HCT116 (cell line): ENCODE measurements around the gene HDAC5. TPM values are rescaled to one million over a fixed set of nuclear protein-coding genes. Genes with fewer than 3 reads are reported as not detected.
A peak's percentile ranks its signal among the peaks of the same experiment; 100 is the strongest.

ENCODE experiments used
- ATAC-seq: fragments of 200-7000 bp; cut with Tn5 transposase; 2 replicates; pipeline ENCODE4 v1.9.1; 2020; ENCODE audit warnings: mild to moderate bottlenecking, moderate library complexity
- BruUV-seq: library from RNA; stranded (reverse); fragments of 400-500 nt; replicated peaks from 2 replicates; lab custom pipeline; 2021; lab: Mats Ljungman, UMichigan
- CTCF ChIA-PET: fragments of 300-600 bp; sonication (Branson Sonifier 250); formaldehyde crosslinking; loops from one replicate; lab custom pipeline; 2021; ENCODE audit warnings: antibody characterized with exemption; lab: Charles Lee
- POLR2A ChIA-PET: fragments of 300-600, 350-600 bp; sonication (Branson Sonifier 250); formaldehyde crosslinking; loops from one replicate; lab custom pipeline; 2021; ENCODE audit warnings: antibody characterized with exemption; lab: Charles Lee
- RAD21 ChIA-PET, 2 experiments: fragments of 300-600 bp; sonication (Branson Sonifier 250); formaldehyde crosslinking; loops; one replicate each; lab custom pipeline; 2023; ENCODE audit warnings: low total read pairs in 2 of 2; ENCODE audit not compliant: uncharacterized antibody in 2 of 2, unreplicated experiment in 2 of 2, low non-redundant PET in 1 of 2; lab: Charles Lee
- DNase-seq: peaks from one replicate; pipeline ENCODE4 v3.0.0-alpha.2; 2010; ENCODE audit warnings: low read depth, low spot score
- H2AFZ ChIP-seq: fragments of 200-600 bp; shearing (Covaris generic), sonication (generic); 2 replicates; pipeline ENCODE4 v1.6.1; 2017; ENCODE audit warnings: low read depth, mixed run types, mixed read lengths, antibody characterized with exemption, low read length; ENCODE audit not compliant: poor library complexity, severe bottlenecking
- H3K27ac ChIP-seq: 2 replicates; pipeline ENCODE4 v1.5.1; 2012; ENCODE audit warnings: low read depth, low read length
- H3K27me3 ChIP-seq: fragments of 200-600 bp; sonication (generic); 2 replicates; pipeline ENCODE4 v1.6.1; 2016; ENCODE audit warnings: mixed run types, low read length, mixed read lengths; ENCODE audit not compliant: insufficient read depth
- H3K36me3 ChIP-seq, 2 experiments: fragments of 200-500 bp in 1 of 2; fragments of 200-600 bp in 1 of 2; sonication (Bioruptor generic) in 1 of 2; sonication (generic) in 1 of 2; 2 replicates each; pipeline versions ENCODE4 v1.5.1 to v1.6.1; 2014 to 2016; ENCODE audit warnings: low read length in 2 of 2, inconsistent platforms in 1 of 2, mixed read lengths in 1 of 2, mixed run types in 1 of 2; ENCODE audit not compliant: insufficient read depth in 2 of 2, control insufficient read depth in 1 of 2
- H3K4me1 ChIP-seq, 2 experiments: fragments of 200-600 bp in 1 of 2; sonication (generic) in 1 of 2; 2 replicates each; pipeline versions ENCODE4 v1.5.1 to v1.6.1; 2012 to 2017; ENCODE audit warnings: low read length in 2 of 2, inconsistent platforms in 1 of 2, mild to moderate bottlenecking in 1 of 2, mixed read lengths in 1 of 2, mixed run types in 1 of 2, moderate library complexity in 1 of 2; ENCODE audit not compliant: insufficient read depth in 2 of 2, control insufficient read depth in 1 of 2
- H3K4me2 ChIP-seq: fragments of 200-600 bp; sonication (generic); 2 replicates; pipeline ENCODE4 v1.6.1; 2017; ENCODE audit warnings: mixed run types, low read length, mixed read lengths
- H3K4me3 ChIP-seq, 2 experiments: fragments of 200-600 bp in 1 of 2; sonication (generic) in 1 of 2; replicated peaks in 1 of 2; 2 replicates each; pipeline ENCODE4 v1.5.1; 2011 to 2016; ENCODE audit warnings: low read length in 2 of 2, control low read depth in 1 of 2, low read depth in 1 of 2, mild to moderate bottlenecking in 1 of 2, mixed read lengths in 1 of 2, mixed run types in 1 of 2
- H3K79me2 ChIP-seq: fragments of 200-600 bp; sonication (generic); 2 replicates; pipeline ENCODE4 v1.6.1; 2017; ENCODE audit warnings: mild to moderate bottlenecking, mixed run types, low read length, moderate library complexity, mixed read lengths; ENCODE audit not compliant: insufficient read depth
- H3K9ac ChIP-seq: fragments of 200-600 bp; sonication (generic); 2 replicates; pipeline ENCODE4 v1.6.1; 2016; ENCODE audit warnings: low read length, mixed read lengths
- H3K9me2 ChIP-seq: fragments of 200-600 bp; sonication (generic), shearing (Covaris generic); 2 replicates; pipeline ENCODE4 v1.6.1; 2017; ENCODE audit warnings: mixed run types, mild to moderate bottlenecking, moderate library complexity; ENCODE audit not compliant: insufficient read depth
- H3K9me3 ChIP-seq, 2 experiments: fragments of 200-500 bp in 1 of 2; fragments of 200-600 bp in 1 of 2; sonication (Bioruptor generic) in 1 of 2; sonication (generic) in 1 of 2; 2 replicates each; pipeline ENCODE4 v1.6.1; 2014 to 2017; ENCODE audit warnings: low read length in 2 of 2, mixed read lengths in 2 of 2, inconsistent platforms in 1 of 2, low read depth in 1 of 2, mild to moderate bottlenecking in 1 of 2, mixed run types in 1 of 2, moderate library complexity in 1 of 2; ENCODE audit not compliant: control insufficient read depth in 1 of 2, insufficient read depth in 1 of 2
- H4K20me1 ChIP-seq: fragments of 200-600 bp; sonication (generic), shearing (Covaris generic); 2 replicates; pipeline ENCODE4 v1.6.1; 2017; ENCODE audit warnings: mixed run types, mild to moderate bottlenecking, moderate library complexity; ENCODE audit not compliant: insufficient read depth
- CTCF ChIP-seq, 3 experiments: fragments of 200-600 bp in 1 of 3; sonication (generic) in 1 of 3; IDR thresholded peaks in 2 of 3; conservative IDR thresholded peaks in 1 of 3; 2 replicates each; pipeline ENCODE4 v1.5.1; 2012 to 2017; ENCODE audit warnings: low read depth in 2 of 3, low read length in 2 of 3, antibody characterized with exemption in 1 of 3, borderline replicate concordance in 1 of 3, control low read depth in 1 of 3, mild to moderate bottlenecking in 1 of 3, mixed read lengths in 1 of 3, mixed run types in 1 of 3, moderate library complexity in 1 of 3; ENCODE audit not compliant: insufficient read depth in 1 of 3
- EZH2 ChIP-seq: fragments of 200-600 bp; sonication (generic); IDR thresholded peaks from 2 replicates; pipeline ENCODE4 v1.6.1; 2017; ENCODE audit warnings: antibody characterized with exemption, mixed run types
- FOSL1 ChIP-seq: IDR thresholded peaks from 2 replicates; pipeline ENCODE4 v1.6.1; 2012; ENCODE audit warnings: low read depth
- POLR2AphosphoS5 ChIP-seq: IDR thresholded peaks from 2 replicates; pipeline ENCODE4 v1.6.1; 2011; ENCODE audit warnings: mild to moderate bottlenecking, low read depth, low read length, moderate library complexity
- SIN3A ChIP-seq: IDR thresholded peaks from 2 replicates; pipeline ENCODE4 v1.6.1; 2012; ENCODE audit warnings: low read depth
- SP1 ChIP-seq: IDR thresholded peaks from 2 replicates; pipeline ENCODE4 v1.6.1; 2012; ENCODE audit warnings: low read depth
- SRF ChIP-seq: IDR thresholded peaks from 2 replicates; pipeline ENCODE4 v1.6.1; 2012; ENCODE audit warnings: low read depth
- ZBTB33 ChIP-seq: IDR thresholded peaks from 2 replicates; pipeline ENCODE4 v1.6.1; 2011; ENCODE audit warnings: mild to moderate bottlenecking, low read length, moderate library complexity; ENCODE audit not compliant: insufficient replicate concordance; ENCODE audit errors: extremely low read depth
- ZNF274 ChIP-seq: fragments of 200-500 bp; sonication (Bioruptor generic); IDR thresholded peaks from 2 replicates; pipeline ENCODE4 v1.6.1; 2014; ENCODE audit warnings: mild to moderate bottlenecking, low read depth, low read length, inconsistent platforms
- intact Hi-C: fragments of 100-400 bp; cut with micrococcal nuclease; formaldehyde crosslinking; loops from 2 replicates; pipeline ENCODE4 v1.10.0; 2022
- total RNA-seq: library from RNA; stranded (reverse); gene quantifications from one replicate; pipeline ENCODE4 v1.2.1, GENCODE V29; 2021; ENCODE audit not compliant: unreplicated experiment

The HDAC5 gene
- total RNA-seq, 1 experiment from 2014 or later, result 32.9 TPM

GRCh38 chr17:44122816-44123355, 555 bp downstream of the HDAC5 start:
- POLR2A ChIA-PET, result interaction anchor here (0.9 to 1.2 kb wide), 5 partner anchors 7 to 57 kb away, joined by 3 to 14 read pairs (median 4); partner anchors contain the start of gene LSM12
- no peak for TF ChIP-seq SRF
- TF ChIP-seq FOSL1, result no peak
- no peak for TF ChIP-seq POLR2AphosphoS5
- TF ChIP-seq SIN3A, result no peak
- no peak for TF ChIP-seq EZH2
- TF ChIP-seq CTCF (IDR thresholded peaks at IDR 0.05 in 2 of 3, conservative IDR thresholded peaks at IDR 0.05 in 1 of 3; ENCODE audit: borderline replicate concordance in 1 of 3, insufficient read depth in 1 of 3, low read depth in 2 of 3, low read length in 2 of 3), result no peak
- no peak for TF ChIP-seq ZNF274
- TF ChIP-seq ZBTB33, result no peak
- no peak for TF ChIP-seq SP1
- ATAC-seq, result no peak
- H3K36me3 ChIP-seq, result no peaks in the 10 kb centered on the region
- H3K27ac ChIP-seq, result peak overlapping the region; percentile 77; the same call in 1 of the 2 replicates
- H3K4me3 ChIP-seq, result peak overlapping the region; percentile 65 to 85
- H3K9me2 ChIP-seq, result no peaks in the 10 kb centered on the region
- CTCF ChIA-PET, result interaction anchor here (0.6 to 2.4 kb wide), 11 partner anchors 7 to 214 kb away, joined by 3 to 13 read pairs (median 4); no protein-coding TSS in a partner anchor
- no peak overlapping the region for H2AFZ ChIP-seq
- no peaks in the 10 kb centered on the region for H3K9me3 ChIP-seq
- no TSS peak for BruUV-seq
- no peaks in the 10 kb centered on the region for H4K20me1 ChIP-seq
- peak overlapping the region; percentile 74 for H3K9ac ChIP-seq
- peaks cover 14 to 36% of the 10 kb centered on the region in 2 experiments for H3K4me1 ChIP-seq
- no peaks in the 10 kb centered on the region for H3K27me3 ChIP-seq
- H3K4me2 ChIP-seq, result peak overlapping the region; percentile 82
- RAD21 ChIA-PET, result interaction anchor here (0.5 to 1.3 kb wide), 6 partner anchors 7 to 78 kb away, joined by 3 to 4 read pairs (median 4); no protein-coding TSS in a partner anchor
- no peak for DNase-seq
- H3K79me2 ChIP-seq, result peaks cover 8% of the 10 kb centered on the region; the same call in 1 of the 2 replicates
- intact Hi-C loops, result no loop called here
